Spleen (tissue), 7 donors: Measurements from ENCODE around the gene NKD1.

Source experiments
- POLR2A ChIP-seq, 3 donors: fragments of 450-650 bp; IDR thresholded peaks; one replicate each; pipeline ENCODE4 v1.5.1; 2017; ENCODE audit warnings: antibody characterized with exemption in 3 of 3, mild to moderate bottlenecking in 1 of 3
- POLR2AphosphoS5 ChIP-seq, 3 donors: sonication (generic); formaldehyde crosslinking; IDR thresholded peaks; one replicate each; pipeline ENCODE4 v1.5.1; 2017; ENCODE audit warnings: antibody characterized with exemption in 3 of 3
- TF ChIP-seq, protein P1 (sequence below), 11 experiments: fragments of 200-600 bp in 7 of 11; fragments of 450-650 bp in 4 of 11; sonication (generic) in 4 of 11; IDR thresholded peaks in 8 of 11; conservative IDR thresholded peaks in 3 of 11; 1 replicate in 7 of 11; 2 replicates in 4 of 11; pipeline versions ENCODE4 v1.4.0 to v1.8.0; 2016 to 2021; ENCODE audit warnings: antibody characterized with exemption in 11 of 11, inconsistent platforms in 4 of 11, mild to moderate bottlenecking in 1 of 11
- donor health status: DM: no; HTN: no; CAD: no; lungs with moderate emphysema.
- donor health status: DM: no; HTN: no; CAD: no.
- donor health status: DM: no; HTN: no; CAD: no.

DNA sequence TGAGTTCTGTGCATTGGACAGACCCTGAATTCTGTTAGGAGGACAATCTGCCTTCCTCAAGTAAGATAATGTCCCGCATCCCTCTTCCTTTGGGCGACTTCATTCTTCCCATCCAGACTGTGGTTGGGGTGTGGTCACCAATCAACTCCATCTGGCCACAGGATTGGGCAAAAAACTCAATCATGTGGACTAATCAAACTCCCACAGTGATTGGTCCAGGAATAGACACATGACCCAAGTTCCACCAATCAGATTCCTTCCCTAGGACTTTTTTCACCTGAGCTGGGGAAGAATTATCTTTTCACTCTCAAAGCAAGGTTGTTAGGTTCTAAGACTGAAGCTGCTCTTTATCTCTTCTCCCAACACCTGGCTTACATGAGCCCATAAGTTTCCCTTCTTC is 13.2 kb upstream of the NKD1 start:
- TF ChIP-seq, protein P1, sequence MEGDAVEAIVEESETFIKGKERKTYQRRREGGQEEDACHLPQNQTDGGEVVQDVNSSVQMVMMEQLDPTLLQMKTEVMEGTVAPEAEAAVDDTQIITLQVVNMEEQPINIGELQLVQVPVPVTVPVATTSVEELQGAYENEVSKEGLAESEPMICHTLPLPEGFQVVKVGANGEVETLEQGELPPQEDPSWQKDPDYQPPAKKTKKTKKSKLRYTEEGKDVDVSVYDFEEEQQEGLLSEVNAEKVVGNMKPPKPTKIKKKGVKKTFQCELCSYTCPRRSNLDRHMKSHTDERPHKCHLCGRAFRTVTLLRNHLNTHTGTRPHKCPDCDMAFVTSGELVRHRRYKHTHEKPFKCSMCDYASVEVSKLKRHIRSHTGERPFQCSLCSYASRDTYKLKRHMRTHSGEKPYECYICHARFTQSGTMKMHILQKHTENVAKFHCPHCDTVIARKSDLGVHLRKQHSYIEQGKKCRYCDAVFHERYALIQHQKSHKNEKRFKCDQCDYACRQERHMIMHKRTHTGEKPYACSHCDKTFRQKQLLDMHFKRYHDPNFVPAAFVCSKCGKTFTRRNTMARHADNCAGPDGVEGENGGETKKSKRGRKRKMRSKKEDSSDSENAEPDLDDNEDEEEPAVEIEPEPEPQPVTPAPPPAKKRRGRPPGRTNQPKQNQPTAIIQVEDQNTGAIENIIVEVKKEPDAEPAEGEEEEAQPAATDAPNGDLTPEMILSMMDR (IDR thresholded peaks at IDR 0.05 in 8 of 11, conservative IDR thresholded peaks at IDR 0.05 in 3 of 11): no peak
- TF ChIP-seq POLR2AphosphoS5 (IDR thresholded peaks at IDR 0.05): no peak
- TF ChIP-seq POLR2A (IDR thresholded peaks at IDR 0.05): no peak
